ENCODE data around the gene LMNB1.
"Not testable (repeated sequence)": the region's sequence is repeated elsewhere in the genome, so short reads cannot be mapped to it uniquely, and the experiment has no call there.

LMNB1 gene

GRCh38 chr5:126829098-126829497 lies 52.2 kb downstream of the LMNB1 start:
- no peak for DNase-seq

GRCh38 chr5:126830061-126830460 lies 53.1 kb downstream of the LMNB1 start:
- no peak for DNase-seq

GRCh38 chr5:126831156-126831555 lies 54.2 kb downstream of the LMNB1 start:
- no peak for DNase-seq

DNA sequence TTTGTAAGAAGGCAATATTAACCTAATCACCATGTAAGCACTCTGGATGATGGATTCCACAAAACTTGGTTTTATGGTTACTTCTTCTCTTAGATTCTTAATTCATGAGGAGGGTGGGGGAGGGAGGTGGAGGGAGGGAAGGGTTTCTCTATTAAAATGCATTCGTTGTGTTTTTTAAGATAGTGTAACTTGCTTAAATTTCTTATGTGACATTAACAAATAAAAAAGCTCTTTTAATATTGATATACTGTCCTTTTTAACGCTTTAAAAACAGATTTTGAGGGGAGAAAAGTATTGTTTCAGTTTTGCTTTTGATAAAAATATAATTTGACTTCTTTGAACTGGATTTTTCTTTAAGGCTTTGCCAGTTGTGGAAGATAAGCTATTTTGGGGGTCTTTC lies 59.8 kb downstream of the LMNB1 start:
- DNase-seq: no peak

DNA sequence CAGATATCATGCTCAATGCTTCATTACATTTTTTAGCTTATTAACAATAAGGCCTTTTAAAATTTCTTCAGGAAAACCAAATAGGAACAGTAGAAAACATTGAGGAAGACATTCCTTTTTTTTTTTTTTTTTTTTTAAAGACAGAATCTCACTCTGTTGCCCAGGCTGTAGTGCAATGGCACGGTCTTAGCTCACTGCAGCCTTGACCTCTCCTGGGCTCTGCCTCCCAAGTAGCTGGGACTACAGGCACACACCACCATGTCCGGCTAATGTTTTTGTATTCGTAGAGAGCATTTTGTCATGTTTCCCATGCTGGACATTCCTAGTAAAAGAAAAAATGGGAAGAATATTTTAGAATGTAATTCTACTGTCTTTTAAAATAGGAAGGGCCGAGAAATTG lies 60.3 kb downstream of the LMNB1 start:
- no peak for DNase-seq

- no peak for DNase-seq
These were observed 61.1 kb downstream of the LMNB1 start for GRCh38 chr5:126837906-126838539.

DNA sequence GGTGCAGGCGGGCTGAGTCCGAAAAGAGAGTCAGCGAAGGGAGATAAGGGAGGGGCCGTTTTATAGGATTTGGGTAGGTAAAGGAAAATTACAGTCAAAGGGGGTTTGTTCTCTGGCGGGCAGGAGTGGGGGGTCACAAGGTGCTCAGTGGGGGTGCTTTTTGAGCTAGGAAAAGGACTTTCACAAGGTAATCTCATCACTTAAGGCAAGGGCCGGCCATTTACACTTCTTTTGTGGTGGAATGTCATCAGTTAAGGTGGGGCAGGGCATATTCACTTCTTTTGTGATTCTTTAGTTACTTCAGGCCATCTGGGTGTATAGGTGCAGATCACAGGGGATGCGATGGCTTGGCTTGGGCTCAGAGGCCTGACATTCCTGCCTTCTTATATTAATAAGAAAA lies 62.5 kb downstream of the LMNB1 start:
- DNase-seq: not testable (repeated sequence)

GRCh38 chr5:126843375-126843774 lies 66.4 kb downstream of the LMNB1 start:
- not testable (repeated sequence) for DNase-seq

DNA sequence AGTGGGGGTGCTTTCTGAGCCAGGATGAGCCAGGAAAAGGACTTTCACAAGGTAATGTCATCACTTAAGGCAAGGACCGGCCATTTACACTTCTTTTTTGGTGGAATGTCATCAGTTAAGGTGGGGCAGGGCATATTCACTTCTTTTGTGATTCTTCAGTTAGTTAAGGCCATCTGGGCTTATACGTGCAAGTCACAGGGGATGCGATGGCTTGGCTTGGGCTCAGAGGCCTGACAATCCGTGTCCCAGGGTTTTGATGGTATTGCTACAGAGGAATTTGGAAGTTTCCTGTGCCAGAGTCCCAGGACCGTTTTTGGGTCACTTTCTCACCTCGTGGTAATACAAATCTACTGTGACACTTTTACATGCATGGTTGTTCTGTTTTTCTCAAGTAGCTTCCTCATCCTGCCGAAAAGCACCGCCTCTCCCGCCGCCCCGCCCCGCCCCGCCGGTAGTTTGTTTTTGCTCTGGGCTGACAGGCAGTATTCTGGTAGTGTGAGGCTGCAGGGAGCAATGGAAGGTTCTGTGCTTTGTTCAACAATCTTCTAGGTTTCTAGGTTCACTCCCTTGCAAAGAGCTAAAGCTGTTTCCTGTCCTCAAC lies 68.6 kb downstream of the LMNB1 start:
- peak; percentile 45 for DNase-seq

DNA sequence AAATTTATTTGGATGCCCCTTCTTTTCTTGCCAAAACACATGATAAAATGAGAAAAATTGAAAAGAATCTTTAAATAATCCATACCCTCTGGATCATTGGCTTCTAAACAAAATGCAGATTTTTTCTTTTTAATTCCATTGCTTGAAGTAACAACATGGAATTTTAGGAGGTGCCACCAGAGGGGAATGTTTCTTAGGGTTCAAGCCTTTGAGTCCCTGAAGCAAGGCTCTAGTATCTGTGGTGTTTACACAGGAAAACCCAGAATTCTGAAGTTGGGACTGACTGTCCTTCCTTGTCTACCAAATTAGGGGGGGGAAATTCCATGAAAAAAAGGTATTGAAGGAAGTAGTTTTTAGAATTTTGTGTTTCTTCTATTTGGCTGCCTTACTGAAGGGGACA lies 69.4 kb downstream of the LMNB1 start:
- no peak for DNase-seq

DNA sequence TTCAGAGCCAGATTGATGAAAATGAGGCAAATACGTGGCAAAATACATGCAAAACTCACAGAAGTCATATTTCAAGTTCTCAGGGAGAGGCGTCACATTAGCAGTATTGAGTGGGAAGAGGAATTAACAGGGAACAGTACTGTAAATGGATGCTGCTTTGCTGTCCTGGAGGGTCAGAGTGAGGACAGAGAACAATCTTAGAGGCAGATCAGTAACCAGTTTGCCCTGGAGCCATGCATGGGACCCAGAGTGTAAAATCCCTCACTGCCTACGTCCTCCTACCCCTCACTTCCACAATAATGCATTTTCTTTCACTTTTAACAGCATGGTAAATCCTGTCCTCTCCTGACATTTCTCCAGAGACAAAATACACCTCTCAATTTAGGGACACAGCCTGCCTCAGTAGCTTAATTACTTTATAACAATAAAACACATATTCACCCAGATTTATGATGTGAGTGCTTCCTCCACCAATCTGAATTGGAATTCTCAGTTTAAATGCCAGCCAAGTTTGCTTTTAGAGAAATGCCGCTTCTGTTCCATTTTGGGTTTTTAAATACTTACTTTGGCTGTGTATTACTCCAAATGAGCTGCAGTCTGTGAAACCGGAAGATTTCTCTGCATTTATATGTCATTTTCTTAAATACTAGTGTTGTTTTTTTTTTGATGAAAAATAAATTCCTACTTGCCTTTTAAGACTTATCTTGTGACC lies 70.0 kb downstream of the LMNB1 start:
- no peak for DNase-seq

DNA sequence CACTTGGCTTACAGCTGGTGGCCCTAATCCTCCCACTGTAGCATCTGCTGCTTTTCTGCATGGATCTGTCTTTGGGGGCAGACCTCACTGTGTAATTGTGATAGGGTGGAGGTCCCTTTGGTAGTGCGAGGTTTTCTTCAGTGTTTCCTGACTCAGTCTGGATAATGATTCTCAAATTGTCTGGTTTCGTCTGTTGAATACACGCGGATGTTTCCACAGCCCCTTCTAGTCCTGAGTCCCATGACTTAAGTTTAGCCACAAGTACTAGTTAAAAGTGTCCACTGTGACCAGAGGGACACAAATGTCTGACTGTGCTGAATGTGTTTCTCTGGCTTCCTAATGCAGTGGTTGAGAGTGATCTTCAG lies 70.5 kb downstream of the LMNB1 start:
- no peak for DNase-seq

DNA sequence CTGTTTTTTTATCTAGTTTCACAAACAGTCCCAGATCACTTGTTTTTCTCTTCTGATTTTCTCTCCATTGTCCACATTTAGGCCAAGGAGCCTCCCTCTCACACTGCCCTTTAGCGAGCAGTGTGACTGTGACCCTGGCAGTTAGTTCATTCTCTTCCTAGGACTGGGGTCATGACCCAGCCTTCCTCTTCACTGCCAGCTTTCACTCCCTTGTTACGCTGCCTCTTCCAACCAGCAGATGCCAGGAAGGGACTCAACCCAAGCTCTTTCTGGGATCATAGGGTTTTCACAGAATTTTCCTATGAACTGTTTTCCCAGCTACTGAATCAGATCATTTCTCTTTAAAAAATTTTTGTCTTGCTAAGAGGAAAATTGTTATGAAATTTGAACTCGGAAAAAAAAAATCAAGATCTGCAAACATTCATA lies 70.9 kb downstream of the LMNB1 start:
- no peak for DNase-seq

- no peak for DNase-seq
These were observed 71.3 kb downstream of the LMNB1 start for GRCh38 chr5:126848253-126848652.

GRCh38 chr5:126849101-126849678 lies 72.3 kb downstream of the LMNB1 start:
- no peak for DNase-seq

- no peak for DNase-seq
These were observed 74.6 kb downstream of the LMNB1 start for GRCh38 chr5:126851501-126852011.

GRCh38 chr5:126852091-126852571 lies 75.2 kb downstream of the LMNB1 start:
- no peak for DNase-seq

DNA sequence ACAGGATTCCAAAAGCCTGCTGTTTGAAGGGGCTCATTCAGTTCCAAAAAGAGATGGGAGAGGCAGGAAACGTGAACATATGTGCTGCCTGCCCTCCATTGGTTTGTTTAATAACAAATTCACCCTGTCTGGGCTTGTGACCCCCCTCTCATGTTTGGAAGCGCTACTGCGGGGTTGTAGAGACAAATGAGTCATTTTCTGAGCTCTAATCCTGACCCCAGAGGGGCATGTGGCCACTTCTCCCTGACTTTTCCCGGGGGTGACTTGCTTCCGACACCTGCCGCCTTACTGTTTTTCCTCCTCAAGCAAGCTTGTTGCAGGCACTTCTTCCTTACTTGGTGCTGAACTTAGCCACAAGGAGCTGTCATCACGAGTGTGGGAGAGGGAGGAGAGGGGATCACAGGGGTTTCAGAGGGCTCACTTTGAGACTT lies 75.9 kb downstream of the LMNB1 start:
- no peak for DNase-seq

DNA sequence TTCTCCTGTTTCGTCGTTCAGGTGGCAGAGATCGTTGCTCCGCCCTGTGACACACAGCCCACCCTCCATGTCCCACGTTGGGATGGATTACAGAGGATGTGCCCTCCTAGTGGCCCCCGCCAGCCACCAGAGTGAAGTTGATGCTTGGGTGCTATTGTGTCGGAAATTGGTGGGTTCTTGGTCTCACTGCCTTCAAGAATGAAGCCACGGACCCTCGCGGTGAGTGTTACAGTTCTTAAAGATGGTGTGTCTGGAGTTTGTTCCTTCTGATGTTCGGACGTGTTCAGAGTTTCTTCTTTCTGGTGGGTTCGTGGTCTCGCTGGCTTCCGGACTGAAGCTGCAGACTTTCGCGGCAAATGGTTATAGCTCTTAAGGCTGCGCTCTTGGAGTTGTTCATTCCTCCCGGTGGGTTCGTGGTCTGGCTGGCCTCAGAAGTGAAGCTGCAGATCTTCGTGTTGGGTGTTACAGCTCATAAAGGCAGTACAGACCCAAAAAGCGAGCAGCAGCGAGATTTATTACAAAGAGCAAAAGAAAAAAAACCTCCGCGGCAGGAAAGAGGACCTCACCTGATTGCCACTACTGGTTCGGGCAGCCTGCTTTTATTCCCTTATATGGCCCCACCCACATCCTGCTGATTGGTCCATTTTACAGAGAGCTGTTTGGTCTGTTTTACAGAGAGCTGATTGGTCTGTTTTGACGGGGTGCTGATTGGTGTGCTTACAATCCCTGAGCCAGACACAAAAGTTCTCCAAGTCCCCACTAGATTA lies 76.8 kb downstream of the LMNB1 start:
- not testable (repeated sequence) for DNase-seq

GRCh38 chr5:126854526-126855110 lies 77.7 kb downstream of the LMNB1 start:
- DNase-seq: no peak

DNA sequence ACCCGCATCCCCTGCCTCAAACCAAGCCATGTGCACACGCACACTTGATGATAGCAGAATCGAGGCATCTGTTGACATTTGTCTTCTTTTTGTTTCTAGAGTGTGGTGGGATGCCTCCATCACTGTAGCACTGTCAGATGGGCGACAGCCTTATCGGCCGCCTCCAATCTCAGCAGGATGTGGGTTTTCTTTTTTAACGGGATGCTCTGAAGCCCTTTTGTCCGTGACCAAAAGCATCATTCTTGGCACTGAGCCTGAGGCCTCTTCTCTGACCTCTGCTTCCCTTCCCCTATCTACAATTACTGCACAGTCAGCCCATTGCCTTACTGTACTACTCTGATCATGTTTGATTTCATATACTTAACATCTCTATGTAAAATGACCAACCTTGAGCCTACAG lies 78.3 kb downstream of the LMNB1 start:
- no peak for DNase-seq

Data from activated naive CD4-positive, alpha-beta T cell treated with Interleukin-2 at 50 U/mL for 16 hours (primary cell).